Peyer's patch (tissue), 4 donors: ENCODE results near the gene CREBBP.

Source experiments
- CTCF ChIP-seq, 6 experiments: fragments of 450-650 bp in 4 of 6; fragments of 200-600 bp in 2 of 6; sonication (generic) in 1 of 6; IDR thresholded peaks; one replicate each; pipeline ENCODE4 v1.5.1; 2017 to 2019; ENCODE audit warnings: antibody characterized with exemption in 6 of 6, mild to moderate bottlenecking in 3 of 6, moderate library complexity in 1 of 6
- POLR2A ChIP-seq, 2 donors: fragments of 450-650 bp; IDR thresholded peaks; one replicate each; pipeline ENCODE4 v1.5.1; 2017; ENCODE audit warnings: antibody characterized with exemption in 2 of 2, mild to moderate bottlenecking in 2 of 2, moderate library complexity in 2 of 2

DNA sequence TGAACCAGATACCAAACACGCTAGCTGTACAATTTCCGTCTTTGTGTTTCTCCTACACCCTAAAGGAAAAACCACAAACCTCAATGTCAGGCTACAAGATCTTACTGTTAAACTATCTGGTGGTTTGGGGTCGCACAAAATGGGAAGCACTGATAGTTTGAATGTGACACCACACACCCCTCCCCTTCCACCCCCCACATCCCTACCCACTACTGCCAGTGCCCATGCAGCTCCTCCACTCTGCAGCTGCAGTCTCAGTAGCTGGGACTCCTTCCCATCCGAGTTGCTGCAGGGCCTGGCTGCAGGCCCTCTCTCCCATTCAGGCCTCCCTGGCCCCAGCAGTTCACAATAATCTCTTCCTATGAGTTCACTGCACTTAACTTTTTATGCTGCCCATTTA lies 181.6 kb downstream of the CREBBP start:
- TF ChIP-seq CTCF (IDR thresholded peaks at IDR 0.05), result no peak
- no peak for TF ChIP-seq POLR2A (IDR thresholded peaks at IDR 0.05)
